ENCODE results near the gene FIP1L1. TPM values are rescaled to one million over a fixed set of nuclear protein-coding genes. Genes with fewer than 3 reads are reported as not detected.

Gene FIP1L1, protein sequence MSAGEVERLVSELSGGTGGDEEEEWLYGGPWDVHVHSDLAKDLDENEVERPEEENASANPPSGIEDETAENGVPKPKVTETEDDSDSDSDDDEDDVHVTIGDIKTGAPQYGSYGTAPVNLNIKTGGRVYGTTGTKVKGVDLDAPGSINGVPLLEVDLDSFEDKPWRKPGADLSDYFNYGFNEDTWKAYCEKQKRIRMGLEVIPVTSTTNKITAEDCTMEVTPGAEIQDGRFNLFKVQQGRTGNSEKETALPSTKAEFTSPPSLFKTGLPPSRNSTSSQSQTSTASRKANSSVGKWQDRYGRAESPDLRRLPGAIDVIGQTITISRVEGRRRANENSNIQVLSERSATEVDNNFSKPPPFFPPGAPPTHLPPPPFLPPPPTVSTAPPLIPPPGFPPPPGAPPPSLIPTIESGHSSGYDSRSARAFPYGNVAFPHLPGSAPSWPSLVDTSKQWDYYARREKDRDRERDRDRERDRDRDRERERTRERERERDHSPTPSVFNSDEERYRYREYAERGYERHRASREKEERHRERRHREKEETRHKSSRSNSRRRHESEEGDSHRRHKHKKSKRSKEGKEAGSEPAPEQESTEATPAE
- total RNA-seq, result 65.4 and 71.8 TPM in 2 replicates

DNA sequence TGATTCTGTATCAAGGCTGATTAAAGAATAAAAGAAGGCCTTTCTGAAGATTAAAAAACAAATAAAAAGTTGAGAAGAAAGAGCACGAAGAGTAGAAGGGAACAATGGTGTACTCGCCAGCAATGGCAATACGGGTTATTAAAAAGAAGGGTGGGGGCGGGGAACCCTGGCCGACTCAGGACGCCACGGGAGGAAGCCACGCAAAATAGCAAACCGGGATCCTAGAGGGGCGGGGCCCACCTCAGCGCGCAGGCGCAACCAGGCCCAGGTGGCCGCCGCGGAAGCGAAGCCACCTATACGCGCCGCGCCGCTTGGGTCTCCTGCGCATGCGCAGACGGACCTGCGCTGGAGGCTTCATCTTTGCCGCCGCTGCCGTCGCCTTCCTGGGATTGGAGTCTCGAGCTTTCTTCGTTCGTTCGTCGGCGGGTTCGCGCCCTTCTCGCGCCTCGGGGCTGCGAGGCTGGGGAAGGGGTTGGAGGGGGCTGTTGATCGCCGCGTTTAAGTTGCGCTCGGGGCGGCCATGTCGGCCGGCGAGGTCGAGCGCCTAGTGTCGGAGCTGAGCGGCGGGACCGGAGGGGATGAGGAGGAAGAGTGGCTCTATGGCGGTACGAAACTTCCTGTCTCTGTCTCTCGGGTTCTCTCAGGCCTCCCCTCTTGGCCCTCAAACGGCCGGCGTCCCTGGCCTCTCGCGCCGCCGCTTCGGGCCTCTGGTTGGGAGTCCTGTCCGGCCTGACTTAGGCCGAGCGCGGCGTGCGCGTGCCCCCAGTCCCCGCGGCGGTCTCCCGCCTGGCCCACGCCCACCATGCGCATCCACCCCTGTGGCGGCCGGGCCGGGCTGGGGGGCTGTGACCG lies at the start of gene FIP1L1:
TSS of gene FIP1L1 (plus strand) at position 323 of the 852 bp plus-strand sequence. CDS start at position 521, 198 bp downstream.

DNA sequence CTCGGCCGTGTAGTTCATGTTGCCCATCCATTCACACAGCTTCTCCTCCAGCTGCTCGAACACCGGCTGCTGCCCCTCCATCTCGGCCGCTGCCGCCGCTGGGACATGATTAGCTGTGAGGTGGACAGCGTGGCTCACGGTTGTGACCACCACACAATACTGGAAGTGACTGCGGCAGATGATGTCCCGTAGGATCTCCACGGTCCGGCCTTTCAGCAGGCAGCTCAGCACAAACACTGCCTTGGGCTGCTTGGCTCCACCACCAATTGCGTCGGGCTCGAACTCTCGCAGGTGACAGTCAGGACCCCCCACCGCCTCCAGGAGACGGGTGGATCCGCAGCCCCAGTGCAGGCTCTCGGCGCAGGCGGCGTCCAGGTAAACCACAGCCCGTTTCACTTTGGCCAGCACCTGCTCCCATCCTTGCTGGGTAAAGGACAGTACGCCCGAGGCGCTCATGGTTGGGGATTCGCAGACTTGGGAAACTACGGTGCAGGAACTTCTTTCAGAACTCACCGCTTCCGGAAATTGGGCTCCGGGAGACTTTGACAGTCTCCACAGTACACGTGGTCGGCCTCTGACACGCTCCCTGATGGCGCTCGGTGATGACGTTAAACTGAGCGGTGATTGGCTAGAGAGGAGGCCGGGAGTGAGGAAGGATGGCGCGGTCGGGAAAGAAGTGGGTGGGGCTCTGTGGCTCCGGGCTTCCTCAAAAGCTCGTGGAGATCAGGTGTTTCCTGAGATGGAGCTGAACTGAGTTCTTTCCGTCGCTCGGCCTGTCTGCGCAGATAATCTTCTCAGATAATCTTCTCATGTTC lies 11.7 kb upstream of the FIP1L1 start, which contains the start of gene SCFD2:
TSS of gene SCFD2 (minus strand) at position 576 of the 815 bp plus-strand sequence.

Other genes with a start within 250 kb of the FIP1L1 start
- gene SCFD2, start 11.6 kb upstream of the FIP1L1 start, total RNA-seq, result 44.5 and 49.5 TPM in 2 replicates
- 9.1 and 15.1 TPM in 2 replicates for gene LNX1, start 213.8 kb downstream of the FIP1L1 start, total RNA-seq